T-helper 1 cell treated with Interleukin-12 subunit alpha and Interleukin-12 subunit beta and Interleukin-4 antibody, amounts not matched to agents 30 μg/mL and 1 μg/mL, for 36 hours (primary cell): Measurements from ENCODE around the gene WDR86.

Experiments
- H3K27ac Mint-ChIP-seq: one replicate; pipeline ENCODE4 v1.8.0; 2021; ENCODE audit warnings: mild to moderate bottlenecking, mixed read lengths
- H3K27me3 Mint-ChIP-seq: one replicate; pipeline ENCODE4 v1.8.0; 2021; ENCODE audit warnings: low read depth, mixed read lengths
- H3K36me3 Mint-ChIP-seq: one replicate; pipeline ENCODE4 v1.8.0; 2021; ENCODE audit warnings: low read depth, mixed read lengths
- H3K4me1 Mint-ChIP-seq: one replicate; pipeline ENCODE4 v1.8.0; 2021; ENCODE audit warnings: low read depth, mixed read lengths
- H3K4me3 Mint-ChIP-seq: one replicate; pipeline ENCODE4 v1.8.0; 2021; ENCODE audit warnings: mild to moderate bottlenecking, moderate library complexity, mixed read lengths
- H3K9me3 Mint-ChIP-seq: one replicate; pipeline ENCODE4 v1.8.0; 2021; ENCODE audit warnings: mixed read lengths

WDR86 gene

GRCh38 chr7:151425670-151426440 is 16.0 kb upstream of the WDR86 start:
- Mint-ChIP-seq H3K36me3 (no peaks in the 10 kb centered on the region), H3K4me1 (peaks cover 18% of the 10 kb centered on the region), H3K9me3 (no peaks in the 10 kb centered on the region), H3K27me3 (peaks cover 15% of the 10 kb centered on the region), H3K4me3 (no peak overlapping the region), H3K27ac (no peak overlapping the region)

- Mint-ChIP-seq H3K36me3 (peaks cover 2% of the 10 kb centered on the region), H3K4me1 (peaks cover 14% of the 10 kb centered on the region), H3K27ac (no peak overlapping the region), H3K4me3 (no peak overlapping the region), H3K9me3 (no peaks in the 10 kb centered on the region), H3K27me3 (peaks cover 15% of the 10 kb centered on the region)
Observed at GRCh38 chr7:151424799-151425198, 15.0 kb upstream of the WDR86 start.

GRCh38 chr7:151423936-151424335 is 14.1 kb upstream of the WDR86 start:
- no peaks in the 10 kb centered on the region for H3K9me3 Mint-ChIP-seq
- H3K4me3 Mint-ChIP-seq: no peak overlapping the region
- H3K4me1 Mint-ChIP-seq: peaks cover 7% of the 10 kb centered on the region
- peaks cover 2% of the 10 kb centered on the region for H3K36me3 Mint-ChIP-seq
- H3K27ac Mint-ChIP-seq: no peak overlapping the region
- peaks cover 15% of the 10 kb centered on the region for H3K27me3 Mint-ChIP-seq

- Mint-ChIP-seq H3K4me1 (peaks cover 1% of the 10 kb centered on the region), H3K9me3 (peaks cover 2% of the 10 kb centered on the region), H3K27ac (no peak overlapping the region), H3K36me3 (peaks cover 2% of the 10 kb centered on the region), H3K27me3 (peaks cover 17% of the 10 kb centered on the region), H3K4me3 (no peak overlapping the region)
Observed at GRCh38 chr7:151423226-151423625, 13.4 kb upstream of the WDR86 start.

- no peak overlapping the region for H3K27ac Mint-ChIP-seq
- H3K4me1 Mint-ChIP-seq: no peaks in the 10 kb centered on the region
- H3K4me3 Mint-ChIP-seq: no peak overlapping the region
- peaks cover 5% of the 10 kb centered on the region for H3K9me3 Mint-ChIP-seq
- peaks cover 3% of the 10 kb centered on the region for H3K36me3 Mint-ChIP-seq
- H3K27me3 Mint-ChIP-seq: peaks cover 18% of the 10 kb centered on the region
Observed at GRCh38 chr7:151422212-151422611, 12.4 kb upstream of the WDR86 start.

GRCh38 chr7:151420144-151420543 is 10.3 kb upstream of the WDR86 start:
- Mint-ChIP-seq H3K36me3 (peaks cover 3% of the 10 kb centered on the region), H3K9me3 (peaks cover 5% of the 10 kb centered on the region), H3K4me1 (no peaks in the 10 kb centered on the region), H3K4me3 (no peak overlapping the region), H3K27ac (no peak overlapping the region), H3K27me3 (peaks cover 20% of the 10 kb centered on the region)

GRCh38 chr7:151416941-151417315 is 7.1 kb upstream of the WDR86 start:
- peaks cover 5% of the 10 kb centered on the region for H3K9me3 Mint-ChIP-seq
- peaks cover 3% of the 10 kb centered on the region for H3K36me3 Mint-ChIP-seq
- no peak overlapping the region for H3K4me3 Mint-ChIP-seq
- H3K27ac Mint-ChIP-seq: no peak overlapping the region
- H3K4me1 Mint-ChIP-seq: peaks cover 6% of the 10 kb centered on the region
- peaks cover 42% of the 10 kb centered on the region for H3K27me3 Mint-ChIP-seq

- H3K27ac Mint-ChIP-seq: no peak overlapping the region
- peaks cover 45% of the 10 kb centered on the region for H3K27me3 Mint-ChIP-seq
Observed at GRCh38 chr7:151416112-151416940, 6.5 kb upstream of the WDR86 start.

GRCh38 chr7:151415375-151416105 is 5.7 kb upstream of the WDR86 start:
- Mint-ChIP-seq H3K4me1 (peaks cover 6% of the 10 kb centered on the region), H3K27me3 (peaks cover 52% of the 10 kb centered on the region), H3K27ac (no peak overlapping the region), H3K36me3 (peaks cover 5% of the 10 kb centered on the region), H3K9me3 (peaks cover 5% of the 10 kb centered on the region), H3K4me3 (no peak overlapping the region)

More at GRCh38 chr7:151416112-151416940, 6.5 kb upstream of the WDR86 start:
- peaks cover 5% of the 10 kb centered on the region for H3K9me3 Mint-ChIP-seq
- H3K4me1 Mint-ChIP-seq: peaks cover 6% of the 10 kb centered on the region
- H3K36me3 Mint-ChIP-seq: peaks cover 3% of the 10 kb centered on the region
- no peak overlapping the region for H3K4me3 Mint-ChIP-seq

- Mint-ChIP-seq H3K27me3 (peaks cover 60% of the 10 kb centered on the region), H3K4me1 (peaks cover 11% of the 10 kb centered on the region), H3K36me3 (peaks cover 3% of the 10 kb centered on the region), H3K4me3 (no peak overlapping the region), H3K27ac (no peak overlapping the region), H3K9me3 (peaks cover 3% of the 10 kb centered on the region)
Observed at GRCh38 chr7:151413241-151413640, 3.4 kb upstream of the WDR86 start.

GRCh38 chr7:151412318-151412717 is 2.5 kb upstream of the WDR86 start:
- H3K27ac Mint-ChIP-seq: no peak overlapping the region
- H3K9me3 Mint-ChIP-seq: no peaks in the 10 kb centered on the region
- peaks cover 59% of the 10 kb centered on the region for H3K27me3 Mint-ChIP-seq
- H3K4me3 Mint-ChIP-seq: no peak overlapping the region
- H3K36me3 Mint-ChIP-seq: peaks cover 2% of the 10 kb centered on the region
- peaks cover 11% of the 10 kb centered on the region for H3K4me1 Mint-ChIP-seq

- no peak overlapping the region for H3K27ac Mint-ChIP-seq
- H3K36me3 Mint-ChIP-seq: peaks cover 2% of the 10 kb centered on the region
- peaks cover 59% of the 10 kb centered on the region for H3K27me3 Mint-ChIP-seq
- peaks cover 11% of the 10 kb centered on the region for H3K4me1 Mint-ChIP-seq
- no peaks in the 10 kb centered on the region for H3K9me3 Mint-ChIP-seq
- no peak overlapping the region for H3K4me3 Mint-ChIP-seq
Observed at GRCh38 chr7:151411551-151411950, 1.7 kb upstream of the WDR86 start.

GRCh38 chr7:151410405-151411390 is 860 bp upstream of the WDR86 start:
- H3K27ac Mint-ChIP-seq: no peak overlapping the region
- H3K4me3 Mint-ChIP-seq: no peak overlapping the region
- peaks cover 60% of the 10 kb centered on the region for H3K27me3 Mint-ChIP-seq
- peaks cover 11% of the 10 kb centered on the region for H3K4me1 Mint-ChIP-seq
- peaks cover 2% of the 10 kb centered on the region for H3K36me3 Mint-ChIP-seq
- H3K9me3 Mint-ChIP-seq: no peaks in the 10 kb centered on the region
